Body of pancreas (tissue), 4 donors: ENCODE measurements around the gene ARHGAP18. TPM values are rescaled to one million over a fixed set of nuclear protein-coding genes. Genes with fewer than 3 reads are reported as not detected.

ENCODE experiments used
- ATAC-seq: fragments of 150-250 bp; one replicate; pipeline ENCODE4 v1.9.1; 2016
- DNase-seq, 4 donors: peaks; one replicate each; pipeline ENCODE4 v3.0.0-alpha.2; 2019
- H3K27ac ChIP-seq, 4 donors: fragments of 200-600 bp; sonication (generic); 1 replicate in 3 of 4; 2 replicates in 1 of 4; pipeline versions ENCODE4 v1.5.1 to v1.6.1; 2016 to 2019; ENCODE audit warnings: mild to moderate bottlenecking in 1 of 4, mixed read lengths in 1 of 4, moderate library complexity in 1 of 4
- H3K27me3 ChIP-seq, 2 donors: fragments of 200-600 bp; sonication (generic); one replicate each; pipeline ENCODE4 v1.6.0; 2016; ENCODE audit warnings: mild to moderate bottlenecking in 1 of 2
- H3K36me3 ChIP-seq, 2 donors: fragments of 200-600 bp; sonication (generic); replicated peaks in 1 of 2; 2 replicates each; pipeline ENCODE4 v1.5.1; 2016; ENCODE audit warnings: low read depth in 2 of 2; ENCODE audit not compliant: insufficient read depth in 1 of 2
- H3K4me1 ChIP-seq: fragments of 200-600 bp; sonication (generic); one replicate; pipeline ENCODE4 v1.6.0; 2016
- H3K4me3 ChIP-seq, 2 donors: fragments of 200-600 bp; sonication (generic); 1 replicate in 1 of 2; 2 replicates in 1 of 2; pipeline ENCODE4 v1.5.1; 2016 to 2019
- H3K9me3 ChIP-seq, 3 donors: fragments of 200-600 bp; sonication (generic); 1 replicate in 2 of 3; 2 replicates in 1 of 3; pipeline ENCODE4 v1.5.1; 2016
- POLR2A ChIP-seq, 3 donors: fragments of 450-650 bp; IDR thresholded peaks; one replicate each; pipeline ENCODE4 v1.6.1; 2016; ENCODE audit warnings: antibody characterized with exemption in 3 of 3, mild to moderate bottlenecking in 2 of 3
- WGBS, 2 donors: methylation state at CpG; one replicate each; pipeline ENCODE4 v1.1.5; 2017; 5-methylcytosine and 5-hydroxymethylcytosine counted together
- intact Hi-C: fragments of 100-400 bp; cut with DNase I; formaldehyde crosslinking; loops from one replicate; pipeline ENCODE4 v1.15.1; 2023
- total RNA-seq, 2 donors: library from RNA; depleted of rRNA; stranded (reverse); fragments of >200 nt; gene quantifications; one replicate each; pipeline ENCODE4 v1.1.0, GENCODE V29; 2016
- TF ChIP-seq, protein P1 (sequence below), 7 experiments: fragments of 450-650 bp in 4 of 7; fragments of 200-600 bp in 3 of 7; sonication (generic) in 3 of 7; IDR thresholded peaks; one replicate each; pipeline ENCODE4 v1.5.1; 2016 to 2019; ENCODE audit warnings: antibody characterized with exemption in 7 of 7

ARHGAP18 gene
- total RNA-seq, 2 donors from 2014 or later = 16.2 to 30.6 TPM

DNA sequence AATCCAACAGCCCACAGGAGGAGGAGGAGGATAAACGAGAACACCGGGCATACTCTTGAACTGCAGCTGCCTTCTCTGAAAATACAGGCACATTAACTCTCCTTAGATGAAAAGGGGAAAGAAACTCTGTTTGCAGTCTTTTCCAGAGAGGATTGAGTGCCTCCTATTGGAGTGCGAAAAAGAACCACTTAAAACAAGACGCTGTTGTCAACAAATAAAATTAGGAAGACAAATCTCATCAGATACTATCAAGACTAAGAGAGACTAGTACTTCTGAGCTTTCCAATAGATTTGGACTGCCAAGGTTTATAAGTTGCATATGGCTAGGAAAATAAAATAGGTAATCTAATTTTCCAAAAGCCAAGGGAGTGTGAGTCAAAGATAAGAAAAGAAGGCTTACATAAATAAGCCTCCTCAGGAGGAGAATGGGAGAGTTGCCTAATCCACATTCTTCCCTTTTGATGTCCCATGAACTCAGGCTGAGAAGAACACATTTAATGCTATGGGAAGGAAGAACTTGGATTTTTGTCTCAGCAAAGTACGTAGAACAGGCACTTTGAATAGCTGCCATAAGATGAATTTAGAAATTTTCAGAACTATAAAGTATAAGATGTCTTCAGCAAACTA, 154.7 kb downstream of the ARHGAP18 start:
- Histone ChIP-seq H3K9me3 (no peaks in the 10 kb centered on the region), H3K4me1 (no peaks in the 10 kb centered on the region), H3K36me3 (no peaks in the 10 kb centered on the region), H3K27ac (no peak overlapping the region), H3K27me3 (no peaks in the 10 kb centered on the region), H3K4me3 (no peak overlapping the region)
- ATAC-seq = no peak
- no peak for DNase-seq
- intact Hi-C loops = no loop called here
- WGBS, 2 donors = 82 to 95% methylated on average over 5 of the region's 5 CpGs
- TF ChIP-seq, protein P1, sequence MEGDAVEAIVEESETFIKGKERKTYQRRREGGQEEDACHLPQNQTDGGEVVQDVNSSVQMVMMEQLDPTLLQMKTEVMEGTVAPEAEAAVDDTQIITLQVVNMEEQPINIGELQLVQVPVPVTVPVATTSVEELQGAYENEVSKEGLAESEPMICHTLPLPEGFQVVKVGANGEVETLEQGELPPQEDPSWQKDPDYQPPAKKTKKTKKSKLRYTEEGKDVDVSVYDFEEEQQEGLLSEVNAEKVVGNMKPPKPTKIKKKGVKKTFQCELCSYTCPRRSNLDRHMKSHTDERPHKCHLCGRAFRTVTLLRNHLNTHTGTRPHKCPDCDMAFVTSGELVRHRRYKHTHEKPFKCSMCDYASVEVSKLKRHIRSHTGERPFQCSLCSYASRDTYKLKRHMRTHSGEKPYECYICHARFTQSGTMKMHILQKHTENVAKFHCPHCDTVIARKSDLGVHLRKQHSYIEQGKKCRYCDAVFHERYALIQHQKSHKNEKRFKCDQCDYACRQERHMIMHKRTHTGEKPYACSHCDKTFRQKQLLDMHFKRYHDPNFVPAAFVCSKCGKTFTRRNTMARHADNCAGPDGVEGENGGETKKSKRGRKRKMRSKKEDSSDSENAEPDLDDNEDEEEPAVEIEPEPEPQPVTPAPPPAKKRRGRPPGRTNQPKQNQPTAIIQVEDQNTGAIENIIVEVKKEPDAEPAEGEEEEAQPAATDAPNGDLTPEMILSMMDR (IDR thresholded peaks at IDR 0.05) = no peak
- TF ChIP-seq POLR2A (IDR thresholded peaks at IDR 0.05) = no peak

- 92 to 100% methylated on average over 2 of the region's 2 CpGs for WGBS, 2 donors
- intact Hi-C loops = no loop called here
- H3K4me3 ChIP-seq = no peak overlapping the region
- no peaks in the 10 kb centered on the region for H3K27me3 ChIP-seq
- no peaks in the 10 kb centered on the region for H3K9me3 ChIP-seq
- H3K4me1 ChIP-seq = no peaks in the 10 kb centered on the region
- no peak overlapping the region for H3K27ac ChIP-seq
- TF ChIP-seq, protein P1 (IDR thresholded peaks at IDR 0.05) = no peak
- TF ChIP-seq POLR2A (IDR thresholded peaks at IDR 0.05) = no peak
- DNase-seq (no peak), ATAC-seq (no peak)
- no peaks in the 10 kb centered on the region for H3K36me3 ChIP-seq
These were observed 157.6 kb downstream of the ARHGAP18 start for GRCh38 chr6:129552413-129552812.

- intact Hi-C loops = no loop called here
- no peaks in the 10 kb centered on the region for H3K9me3 ChIP-seq
- H3K36me3 ChIP-seq = no peaks in the 10 kb centered on the region
- WGBS, 2 donors = 100% methylated on average over 1 of the region's 1 CpG
- no peak overlapping the region for H3K27ac ChIP-seq
- H3K4me1 ChIP-seq = no peaks in the 10 kb centered on the region
- H3K4me3 ChIP-seq = no peak overlapping the region
- H3K27me3 ChIP-seq = no peaks in the 10 kb centered on the region
- ATAC-seq (no peak), DNase-seq (no peak)
- no peak for TF ChIP-seq POLR2A (IDR thresholded peaks at IDR 0.05)
- TF ChIP-seq, protein P1 (IDR thresholded peaks at IDR 0.05) = no peak
These were observed 158.5 kb downstream of the ARHGAP18 start for GRCh38 chr6:129551486-129551885.

DNA sequence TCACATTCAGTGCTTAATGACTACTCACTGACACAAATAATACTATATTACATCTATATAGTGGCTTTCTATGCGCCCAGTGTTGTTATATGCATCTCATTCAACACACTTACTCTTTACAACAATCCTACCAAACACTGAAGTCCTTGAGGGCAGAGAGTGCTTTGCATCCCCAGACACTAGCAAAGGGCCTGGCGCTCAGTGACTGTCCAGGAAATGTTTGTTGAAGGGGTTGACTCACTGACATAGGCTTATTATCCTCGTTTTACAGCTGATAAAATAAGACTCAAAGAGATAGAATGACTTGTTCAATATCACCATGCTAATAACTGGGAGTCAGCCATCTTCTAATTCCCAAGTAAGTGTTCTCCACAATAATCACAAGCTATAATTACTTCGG, 163.3 kb downstream of the ARHGAP18 start:
- Histone ChIP-seq H3K27ac (no peak overlapping the region), H3K27me3 (no peaks in the 10 kb centered on the region), H3K4me1 (no peaks in the 10 kb centered on the region), H3K9me3 (no peaks in the 10 kb centered on the region), H3K4me3 (no peak overlapping the region), H3K36me3 (no peaks in the 10 kb centered on the region)
- ATAC-seq (no peak), DNase-seq (no peak)
- intact Hi-C loops = no loop called here
- 81 to 82% methylated on average over 4 of the region's 4 CpGs for WGBS, 2 donors
- no peak for TF ChIP-seq POLR2A (IDR thresholded peaks at IDR 0.05)
- TF ChIP-seq, protein P1 (IDR thresholded peaks at IDR 0.05) = no peak
